ENCODE data around the gene SPG11. TPM values are rescaled to one million over a fixed set of nuclear protein-coding genes. Genes with fewer than 3 reads are reported as not detected.

The SPG11 gene
- total and polyA plus RNA-seq, 2 of the 13 experiments (the other 11 are each of a cell fraction or from before 2014, with no cell fraction given) = 31.5 to 40.7 TPM

DNA sequence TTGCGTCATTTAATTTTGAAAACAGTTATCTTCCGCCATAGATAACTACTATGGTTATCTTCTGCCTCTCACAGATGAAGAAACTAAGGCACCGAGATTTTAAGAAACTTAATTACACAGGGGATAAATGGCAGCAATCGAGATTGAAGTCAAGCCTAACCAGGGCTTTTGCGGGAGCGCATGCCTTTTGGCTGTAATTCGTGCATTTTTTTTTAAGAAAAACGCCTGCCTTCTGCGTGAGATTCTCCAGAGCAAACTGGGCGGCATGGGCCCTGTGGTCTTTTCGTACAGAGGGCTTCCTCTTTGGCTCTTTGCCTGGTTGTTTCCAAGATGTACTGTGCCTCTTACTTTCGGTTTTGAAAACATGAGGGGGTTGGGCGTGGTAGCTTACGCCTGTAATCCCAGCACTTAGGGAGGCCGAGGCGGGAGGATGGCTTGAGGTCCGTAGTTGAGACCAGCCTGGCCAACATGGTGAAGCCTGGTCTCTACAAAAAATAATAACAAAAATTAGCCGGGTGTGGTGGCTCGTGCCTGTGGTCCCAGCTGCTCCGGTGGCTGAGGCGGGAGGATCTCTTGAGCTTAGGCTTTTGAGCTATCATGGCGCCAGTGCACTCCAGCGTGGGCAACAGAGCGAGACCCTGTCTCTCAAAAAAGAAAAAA lies 49.0 kb upstream of the SPG11 start:
- ATAC-seq = no peak
- in situ Hi-C loops (cut with HindIII; ENCODE audit: extremely low pct_ligation_motif_present, low pct_unique_long_range_greater_than_20kb) = no loop called here
- Histone ChIP-seq H4K20me1 (ENCODE audit: insufficient read depth, low read length) (peaks cover 17% of the 10 kb centered on the region; the same call in 1 of the 2 replicates), H3K4me2 (ENCODE audit: low read depth, low read length) (peak overlapping the region; percentile 88), H3K4me1 (ENCODE audit: insufficient read depth, low read length) (peaks cover 27% of the 10 kb centered on the region), H3K36me3 (replicated peaks in 1 of 2; ENCODE audit: control insufficient read depth in 1 of 2, insufficient read depth in 2 of 2, low read length in 2 of 2) (peaks cover 7 to 25% of the 10 kb centered on the region in 2 experiments), H3K27me3 (ENCODE audit: control insufficient read depth in 1 of 2, insufficient read depth in 2 of 2, low read length in 2 of 2) (no peaks in the 10 kb centered on the region; a peak in 1 of 5 replicates), H3K9ac (ENCODE audit: insufficient read depth, low read depth, low read length) (peak overlapping the region; percentile 94), H3K9me3 (ENCODE audit: low read length) (no peaks in the 10 kb centered on the region), H3K79me2 (ENCODE audit: insufficient read depth, low read length) (peaks cover 39% of the 10 kb centered on the region), H2AFZ (ENCODE audit: low read length) (no peak overlapping the region), H3K27ac (ENCODE audit: extremely low read length, insufficient read depth, low read length) (peak overlapping the region; percentile 96), H3K4me3 (replicated peaks in 1 of 3; ENCODE audit: insufficient read depth in 1 of 3, low read depth in 2 of 3, low read length in 3 of 3) (peak overlapping the region; percentile 85 to 99 (median 96))
- BruUV-seq (replicated peaks) = no TSS peak
- intact Hi-C loops (cut with micrococcal nuclease; ENCODE audit: unreplicated experiment) = no loop called here
- POLR2A ChIA-PET = interaction anchor here (0.6 to 6.6 kb wide), 16 partner anchors 9 to 375 kb away, joined by 3 to 157 read pairs (median 4); partner anchors contain the start of genes EIF3J, SPG11 and TRIM69
- CTCF ChIA-PET (ENCODE audit: low intra/inter-chr PET ratio, low total read pairs) = no interaction called here
- peak; percentile 43 for DNase-seq (ENCODE audit: low spot score)
- no peak for FAIRE-seq
- 4% methylated on average over 24 of the region's 24 CpGs for WGBS (ENCODE audit: low lambda C conversion rate)
- TF ChIP-seq ZNF331 (CRISPR knock-in tag; IDR thresholded peaks at IDR 0.05) (0 out of 2 replicates have a peak, but pooled peaks have one; percentile 12), PHF21A (CRISPR knock-in tag; IDR thresholded peaks at IDR 0.05) (0 out of 2 replicates have a peak, but pooled peaks have one; percentile 35), XRCC5 (optimal IDR thresholded peaks at IDR 0.05; ENCODE audit: low read length) (peak; percentile 13), KLF6 (CRISPR knock-in tag; IDR thresholded peaks at IDR 0.05) (peak; percentile 47; the same call in 1 of the 2 replicates), RFXAP (CRISPR knock-in tag; IDR thresholded peaks at IDR 0.05; ENCODE audit: borderline replicate concordance) (0 out of 2 replicates have a peak, but pooled peaks have one; percentile 21), POGZ (CRISPR knock-in tag; IDR thresholded peaks at IDR 0.05) (peak; percentile 47; the same call in 1 of the 2 replicates), IRF2 (CRISPR knock-in tag; IDR thresholded peaks at IDR 0.05) (peak; percentile 99), ZSCAN29 (CRISPR knock-in tag; conservative IDR thresholded peaks at IDR 0.05) (no peak), SALL1 (CRISPR knock-in tag; IDR thresholded peaks at IDR 0.05) (0 out of 2 replicates have a peak, but pooled peaks have one; percentile 25), ARNT2 (CRISPR knock-in tag; IDR thresholded peaks at IDR 0.05; ENCODE audit: low read depth) (0 out of 2 replicates have a peak, but pooled peaks have one; percentile 2), GATA4 (IDR thresholded peaks at IDR 0.05; ENCODE audit: borderline replicate concordance, low read depth) (no peak), ELF3 (CRISPR knock-in tag; IDR thresholded peaks at IDR 0.05) (0 out of 2 replicates have a peak, but pooled peaks have one; percentile 35), KDM5A (IDR thresholded peaks at IDR 0.05; ENCODE audit: borderline replicate concordance, low read length) (0 out of 2 replicates have a peak, but pooled peaks have one; percentile 9), ZMYM3 (CRISPR knock-in tag; IDR thresholded peaks at IDR 0.05) (0 out of 2 replicates have a peak, but pooled peaks have one; percentile 31), KDM2A (CRISPR knock-in tag; IDR thresholded peaks at IDR 0.05; ENCODE audit: borderline replicate concordance, low read depth) (peak; percentile 31; the same call in 1 of the 2 replicates)
- TF ChIP-seq, protein P1, sequence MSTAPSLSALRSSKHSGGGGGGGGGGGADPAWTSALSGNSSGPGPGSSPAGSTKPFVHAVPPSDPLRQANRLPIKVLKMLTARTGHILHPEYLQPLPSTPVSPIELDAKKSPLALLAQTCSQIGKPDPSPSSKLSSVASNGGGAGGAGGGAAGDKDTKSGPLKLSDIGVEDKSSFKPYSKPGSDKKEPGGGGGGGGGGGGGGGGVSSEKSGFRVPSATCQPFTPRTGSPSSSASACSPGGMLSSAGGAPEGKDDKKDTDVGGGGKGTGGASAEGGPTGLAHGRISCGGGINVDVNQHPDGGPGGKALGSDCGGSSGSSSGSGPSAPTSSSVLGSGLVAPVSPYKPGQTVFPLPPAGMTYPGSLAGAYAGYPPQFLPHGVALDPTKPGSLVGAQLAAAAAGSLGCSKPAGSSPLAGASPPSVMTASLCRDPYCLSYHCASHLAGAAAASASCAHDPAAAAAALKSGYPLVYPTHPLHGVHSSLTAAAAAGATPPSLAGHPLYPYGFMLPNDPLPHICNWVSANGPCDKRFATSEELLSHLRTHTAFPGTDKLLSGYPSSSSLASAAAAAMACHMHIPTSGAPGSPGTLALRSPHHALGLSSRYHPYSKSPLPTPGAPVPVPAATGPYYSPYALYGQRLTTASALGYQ (CRISPR knock-in tag; IDR thresholded peaks at IDR 0.05) = no peak
- TF ChIP-seq, protein P2, sequence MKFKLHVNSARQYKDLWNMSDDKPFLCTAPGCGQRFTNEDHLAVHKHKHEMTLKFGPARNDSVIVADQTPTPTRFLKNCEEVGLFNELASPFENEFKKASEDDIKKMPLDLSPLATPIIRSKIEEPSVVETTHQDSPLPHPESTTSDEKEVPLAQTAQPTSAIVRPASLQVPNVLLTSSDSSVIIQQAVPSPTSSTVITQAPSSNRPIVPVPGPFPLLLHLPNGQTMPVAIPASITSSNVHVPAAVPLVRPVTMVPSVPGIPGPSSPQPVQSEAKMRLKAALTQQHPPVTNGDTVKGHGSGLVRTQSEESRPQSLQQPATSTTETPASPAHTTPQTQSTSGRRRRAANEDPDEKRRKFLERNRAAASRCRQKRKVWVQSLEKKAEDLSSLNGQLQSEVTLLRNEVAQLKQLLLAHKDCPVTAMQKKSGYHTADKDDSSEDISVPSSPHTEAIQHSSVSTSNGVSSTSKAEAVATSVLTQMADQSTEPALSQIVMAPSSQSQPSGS (CRISPR knock-in tag; IDR thresholded peaks at IDR 0.05) = no peak
- TF ChIP-seq, protein P3, sequence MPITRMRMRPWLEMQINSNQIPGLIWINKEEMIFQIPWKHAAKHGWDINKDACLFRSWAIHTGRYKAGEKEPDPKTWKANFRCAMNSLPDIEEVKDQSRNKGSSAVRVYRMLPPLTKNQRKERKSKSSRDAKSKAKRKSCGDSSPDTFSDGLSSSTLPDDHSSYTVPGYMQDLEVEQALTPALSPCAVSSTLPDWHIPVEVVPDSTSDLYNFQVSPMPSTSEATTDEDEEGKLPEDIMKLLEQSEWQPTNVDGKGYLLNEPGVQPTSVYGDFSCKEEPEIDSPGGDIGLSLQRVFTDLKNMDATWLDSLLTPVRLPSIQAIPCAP (CRISPR knock-in tag; IDR thresholded peaks at IDR 0.05; ENCODE audit: low read depth) = peak; percentile 97
- TF ChIP-seq, protein P4, sequence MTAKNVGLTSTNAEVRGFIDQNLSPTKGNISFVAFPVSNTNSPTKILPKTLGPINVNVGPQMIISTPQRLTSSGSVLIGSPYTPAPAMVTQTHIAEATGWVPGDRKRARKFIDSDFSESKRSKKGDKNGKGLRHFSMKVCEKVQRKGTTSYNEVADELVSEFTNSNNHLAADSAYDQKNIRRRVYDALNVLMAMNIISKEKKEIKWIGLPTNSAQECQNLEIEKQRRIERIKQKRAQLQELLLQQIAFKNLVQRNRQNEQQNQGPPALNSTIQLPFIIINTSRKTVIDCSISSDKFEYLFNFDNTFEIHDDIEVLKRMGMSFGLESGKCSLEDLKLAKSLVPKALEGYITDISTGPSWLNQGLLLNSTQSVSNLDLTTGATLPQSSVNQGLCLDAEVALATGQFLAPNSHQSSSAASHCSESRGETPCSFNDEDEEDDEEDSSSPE (CRISPR knock-in tag; IDR thresholded peaks at IDR 0.05) = no peak
